Activated naive CD4-positive, alpha-beta T cell (primary cell): ENCODE results near the gene DENND4A.
A peak's percentile ranks its signal among the peaks of the same experiment; 100 is the strongest.
"Not testable (repeated sequence)": the region's sequence is repeated elsewhere in the genome, so short reads cannot be mapped to it uniquely, and the experiment has no call there.

Experiments used
- DNase-seq, 4 experiments: peaks; one replicate each; lab custom pipeline; 2025; lab: John Stamatoyannopoulos, UW

The DENND4A gene

DNA sequence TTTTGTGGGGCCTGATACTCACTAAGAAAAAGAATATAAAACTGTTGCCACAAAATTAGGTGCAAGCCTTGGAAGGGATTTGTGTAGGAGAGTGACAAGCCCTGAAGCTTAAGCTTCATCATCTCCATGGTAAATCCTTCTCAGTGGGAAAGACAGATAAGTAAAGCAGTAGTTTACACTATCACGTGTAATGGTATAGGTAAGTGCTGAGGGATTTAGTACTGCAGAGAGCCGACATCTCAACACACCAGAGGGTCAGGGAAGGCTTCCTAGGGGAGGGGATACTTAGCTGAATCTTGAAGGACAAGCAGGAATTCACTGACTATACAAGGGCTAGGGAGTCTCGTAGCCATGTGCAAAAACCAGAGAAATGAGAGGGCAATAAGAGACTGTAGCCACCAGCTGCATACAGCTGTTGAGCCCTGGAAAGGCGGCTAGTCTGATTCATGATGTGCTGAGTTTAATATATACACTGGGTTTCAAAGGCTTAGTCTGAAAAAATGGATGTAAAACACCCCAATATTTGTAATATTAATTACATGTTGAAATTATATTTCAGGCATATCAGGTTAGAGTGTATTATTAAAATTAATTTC lies 159.2 kb downstream of the DENND4A start:
- DNase-seq = no peak

DNA sequence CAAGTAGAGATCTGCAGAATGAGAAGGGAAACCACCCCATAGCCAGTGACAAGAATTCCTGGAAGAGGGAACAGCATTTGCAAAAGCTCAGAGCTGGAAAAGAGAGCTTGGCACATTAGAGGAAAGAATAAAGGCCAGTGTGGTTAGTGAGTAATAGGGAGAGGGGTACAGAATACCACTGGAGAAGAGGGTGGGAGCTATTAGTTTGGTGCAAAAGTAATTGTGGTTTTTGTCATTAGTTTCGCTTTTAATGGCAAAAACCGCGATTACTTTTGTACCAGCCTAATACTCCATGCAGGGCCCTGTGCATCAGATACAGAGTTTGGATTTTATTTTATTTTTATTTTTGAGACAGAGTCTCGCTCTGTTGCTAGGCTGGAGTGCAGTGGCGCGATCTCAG lies 160.6 kb downstream of the DENND4A start:
- no peak for DNase-seq

DNA sequence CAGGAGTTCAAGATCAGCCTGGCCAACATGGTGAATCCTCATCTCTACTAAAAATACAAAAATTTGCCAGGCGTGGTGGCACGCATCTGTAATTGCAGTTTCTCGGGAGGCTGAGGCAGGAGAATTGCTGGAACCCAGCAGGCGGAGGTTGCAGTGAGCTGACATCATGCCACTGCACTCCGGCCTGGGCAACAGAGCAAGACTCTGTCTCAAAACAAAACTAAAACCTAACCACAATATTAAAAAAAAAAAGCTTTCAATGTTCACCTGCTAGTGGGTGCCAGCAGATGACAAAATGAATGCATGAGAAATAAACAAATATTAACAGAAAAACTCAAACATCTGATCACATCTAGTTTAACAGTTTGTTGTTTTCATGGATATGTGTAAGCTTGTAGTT lies 161.3 kb downstream of the DENND4A start:
- DNase-seq = no peak

DNA sequence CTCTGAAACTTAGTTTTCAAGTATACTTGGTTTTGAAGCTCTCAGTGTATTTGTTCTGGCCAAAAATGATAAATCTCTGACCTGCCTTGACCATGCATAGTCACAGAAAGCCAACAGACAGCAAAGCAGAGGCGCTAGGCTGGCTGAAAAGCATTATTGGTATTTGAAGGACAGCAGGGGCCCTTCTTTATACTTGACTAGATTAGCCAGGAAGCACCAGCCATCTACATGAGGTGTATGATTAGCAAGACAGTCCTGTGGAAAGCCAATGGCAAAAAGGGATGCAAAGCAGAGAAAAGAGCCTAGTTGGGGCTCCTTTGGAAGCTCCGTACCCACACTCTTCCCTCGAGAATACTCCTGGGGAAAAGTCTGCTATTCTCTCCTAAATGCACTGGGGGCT lies 162.5 kb downstream of the DENND4A start:
- DNase-seq = no peak

DNA sequence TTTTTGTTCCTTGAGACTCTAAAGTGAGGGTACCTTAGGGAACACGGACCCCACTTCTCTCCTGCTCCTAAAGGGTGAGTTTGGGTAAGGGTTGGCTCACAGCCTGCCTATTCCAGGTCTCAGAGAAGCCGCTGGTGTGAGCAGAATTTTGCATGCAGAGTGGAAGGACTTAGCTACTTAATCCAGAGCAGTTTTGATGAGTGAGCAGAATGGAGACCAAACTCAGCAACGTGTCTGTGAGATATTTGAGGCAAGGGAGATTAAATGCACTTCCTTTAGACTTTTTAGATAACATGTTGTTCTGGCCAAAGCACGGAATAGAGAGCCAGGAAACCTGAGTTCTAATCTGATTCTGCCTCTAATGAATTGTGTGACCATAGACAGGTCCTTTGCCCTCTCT lies 165.2 kb downstream of the DENND4A start:
- DNase-seq = no peak

DNA sequence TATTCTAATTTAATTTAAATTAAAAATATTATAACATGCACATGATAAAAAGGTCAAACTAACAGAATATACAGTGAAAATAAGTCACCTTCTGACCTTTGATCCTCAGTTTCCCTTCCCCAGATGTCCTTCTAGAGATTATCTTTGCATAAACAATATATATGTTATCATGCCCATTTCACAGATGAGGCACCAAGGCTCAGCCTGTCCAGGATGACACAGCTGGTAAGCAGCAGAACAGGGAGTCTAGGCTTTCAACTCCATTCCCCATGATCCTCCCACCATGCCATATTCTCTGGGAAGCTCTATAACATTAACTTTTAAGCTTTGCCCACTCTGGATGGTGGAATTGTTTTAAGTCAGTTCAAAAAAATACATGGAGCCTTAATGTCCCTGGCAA lies 169.0 kb downstream of the DENND4A start:
- DNase-seq = no peak

DNA sequence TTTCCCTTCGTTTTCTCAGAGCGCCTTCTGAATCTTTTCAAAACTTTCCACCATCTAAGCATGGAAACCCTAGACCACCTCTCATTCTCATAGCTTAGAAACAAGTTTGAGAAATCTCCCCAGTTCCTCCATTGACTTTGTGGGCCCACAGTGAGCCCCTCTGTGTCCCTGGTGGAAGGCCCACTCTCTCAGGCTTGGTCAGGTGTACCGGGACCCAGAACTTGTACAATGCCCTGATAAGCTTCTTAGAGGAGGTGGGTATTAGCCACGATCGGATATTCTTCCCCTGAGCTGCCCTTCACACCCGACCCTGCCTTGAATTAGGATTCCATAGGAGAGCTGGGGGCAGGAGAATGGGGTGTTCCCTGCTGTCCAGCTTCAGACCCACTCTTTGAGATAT lies 170.5 kb downstream of the DENND4A start, which contains the start of gene SLC24A1:
Gene SLC24A1 (plus strand): TSS at position 301 of the 400 bp plus-strand sequence. CDS start 2,143 bp downstream, outside the sequence.
- DNase-seq = no peak

DNA sequence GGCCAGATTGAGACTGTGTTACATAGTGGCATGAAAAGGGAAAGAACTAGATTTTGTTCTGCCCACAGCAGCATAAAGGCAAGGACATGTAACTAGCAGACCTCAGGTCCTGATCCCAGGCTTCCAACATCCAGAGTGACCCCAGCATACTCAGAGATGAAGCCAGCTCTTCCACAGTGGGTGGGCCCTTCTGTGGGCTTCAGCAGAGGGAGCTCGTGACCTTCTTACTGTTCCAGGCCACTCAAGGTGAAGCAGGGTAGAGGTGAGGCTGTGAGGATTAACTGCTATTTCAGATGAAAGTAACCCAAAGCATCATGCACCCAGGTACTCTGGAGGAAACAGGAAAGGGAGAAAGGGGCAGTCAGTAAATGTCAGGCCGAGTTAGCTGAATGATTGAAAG lies 171.3 kb downstream of the DENND4A start:
- no peak for DNase-seq

DNA sequence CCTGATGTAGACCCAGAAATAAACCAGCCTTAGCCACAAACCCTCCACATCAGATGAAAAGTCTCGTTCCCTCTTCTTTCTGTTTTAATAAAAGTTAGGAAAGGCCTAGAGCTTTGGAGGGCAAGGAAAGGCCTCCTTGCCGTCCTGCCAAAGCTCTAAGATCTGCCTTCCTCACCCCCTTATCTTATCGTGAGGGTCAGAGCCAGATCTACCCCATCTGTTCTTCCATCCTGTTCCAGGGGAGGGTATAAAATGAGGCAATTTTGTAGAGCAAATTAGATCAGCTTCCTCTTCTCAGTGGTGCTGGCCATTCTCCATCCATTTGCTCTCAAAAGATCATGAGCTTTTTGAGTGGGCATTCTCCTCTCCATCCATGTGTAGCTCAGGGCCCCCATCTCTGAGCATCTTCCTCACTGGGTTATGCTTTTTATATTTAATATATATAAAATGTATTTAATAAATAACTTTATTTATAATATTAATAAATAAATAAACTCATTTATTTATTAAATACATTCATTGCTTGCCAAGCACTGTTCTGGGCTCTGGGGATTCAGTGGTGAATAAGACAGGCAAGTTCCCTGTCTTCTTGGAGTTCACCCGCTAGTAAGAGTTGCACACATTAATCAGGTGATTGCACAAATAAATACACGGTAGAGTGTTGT lies 172.3 kb downstream of the DENND4A start:
- DNase-seq = no peak

DNA sequence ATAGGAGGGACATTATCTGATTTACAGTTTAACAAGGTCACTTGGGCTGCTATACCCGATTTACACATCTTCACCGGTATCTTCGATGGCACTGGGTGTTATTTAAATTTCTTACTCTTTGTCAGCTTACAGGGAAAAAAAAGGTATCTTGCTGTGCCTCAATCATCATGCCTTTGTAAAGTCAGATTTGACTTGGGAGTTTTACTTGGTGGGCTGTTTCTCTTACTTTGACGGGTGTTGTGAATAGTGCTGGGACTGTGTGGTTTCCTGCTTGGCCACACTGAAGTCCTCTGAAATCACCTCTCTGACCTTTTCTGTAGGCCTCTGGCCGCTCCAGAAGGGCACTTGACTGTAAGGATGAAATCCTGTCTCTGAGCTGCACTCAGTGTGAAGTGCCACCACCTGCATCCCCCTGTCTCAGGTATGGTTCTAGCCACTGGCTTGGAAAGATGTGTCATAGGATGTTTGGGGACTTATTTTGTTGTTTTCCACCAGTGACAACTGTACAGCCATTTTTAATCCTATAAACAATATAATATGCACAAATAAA lies 173.5 kb downstream of the DENND4A start:
- no peak for DNase-seq

DNA sequence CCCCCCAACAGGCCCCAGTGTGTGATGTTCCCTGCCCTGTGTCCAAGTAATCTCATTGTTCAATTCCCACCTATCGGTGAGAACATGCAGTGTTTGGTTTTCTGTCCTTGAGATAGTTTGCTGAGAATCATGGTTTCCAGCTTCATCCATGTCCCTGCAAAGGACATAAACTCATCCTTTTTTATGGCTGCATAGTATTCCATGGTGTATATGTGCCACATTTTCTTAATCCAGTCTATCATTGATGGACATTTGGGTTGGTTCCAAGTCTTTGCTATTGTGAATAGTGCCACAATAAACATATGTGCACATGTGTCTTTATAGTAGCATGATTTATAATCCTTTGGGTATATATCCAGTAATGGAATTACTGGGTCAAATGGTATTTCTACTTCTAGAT lies 176.2 kb downstream of the DENND4A start:
- not testable (repeated sequence) for DNase-seq

DNA sequence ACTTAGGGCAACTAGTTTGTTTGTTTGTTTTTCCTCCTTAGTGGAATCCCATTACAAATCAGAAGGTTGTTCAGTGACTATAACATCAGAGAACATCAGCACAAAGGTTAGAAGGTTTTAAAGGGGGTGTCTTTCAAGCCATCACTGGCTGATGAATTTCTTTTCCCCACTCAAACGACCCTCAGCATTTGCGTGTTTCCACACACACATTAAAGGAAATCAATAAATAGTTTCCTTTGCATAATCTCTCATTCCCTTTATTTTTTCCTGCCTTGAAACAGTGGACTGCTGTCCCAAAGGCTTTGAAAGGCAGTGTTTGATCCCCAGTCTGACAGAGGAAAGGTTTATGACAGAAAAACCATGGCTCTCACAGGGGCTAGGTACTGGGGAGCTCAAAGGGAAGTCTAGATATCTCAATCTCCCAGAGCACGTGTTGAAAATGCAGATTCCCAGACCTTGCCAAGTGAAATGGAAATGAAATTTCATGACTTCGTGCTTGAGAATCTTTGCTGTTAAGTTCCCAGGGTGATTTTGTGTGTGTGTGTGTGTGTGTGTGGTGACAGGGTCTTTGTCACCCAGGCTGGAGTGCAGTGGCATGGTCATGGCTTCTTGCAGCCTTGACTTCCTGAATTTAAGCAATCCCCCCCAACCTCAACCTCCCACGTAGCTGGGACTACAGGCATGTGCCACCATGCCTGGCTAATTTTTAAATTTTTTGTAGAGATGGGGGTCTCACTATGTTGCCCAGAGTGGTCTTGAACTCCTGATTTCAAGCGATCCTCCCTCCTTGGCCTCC lies 178.9 kb downstream of the DENND4A start:
- no peak for DNase-seq

DNA sequence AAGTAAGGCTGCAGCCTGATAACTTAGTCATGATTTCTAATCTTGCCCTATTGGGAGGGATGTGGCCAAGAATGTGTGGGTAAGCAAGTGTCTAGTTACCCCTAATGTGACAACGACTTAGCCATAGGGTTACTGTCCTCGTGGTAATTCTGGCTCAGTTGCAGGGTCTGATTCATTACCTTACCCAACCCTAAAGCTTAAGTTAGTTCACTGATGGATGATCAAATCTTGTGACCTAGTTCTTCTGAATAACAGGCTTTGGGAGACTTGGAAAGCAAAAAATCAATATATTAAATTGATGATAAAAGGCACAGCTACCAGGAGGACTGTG lies 179.5 kb downstream of the DENND4A start:
- DNase-seq = no peak

DNA sequence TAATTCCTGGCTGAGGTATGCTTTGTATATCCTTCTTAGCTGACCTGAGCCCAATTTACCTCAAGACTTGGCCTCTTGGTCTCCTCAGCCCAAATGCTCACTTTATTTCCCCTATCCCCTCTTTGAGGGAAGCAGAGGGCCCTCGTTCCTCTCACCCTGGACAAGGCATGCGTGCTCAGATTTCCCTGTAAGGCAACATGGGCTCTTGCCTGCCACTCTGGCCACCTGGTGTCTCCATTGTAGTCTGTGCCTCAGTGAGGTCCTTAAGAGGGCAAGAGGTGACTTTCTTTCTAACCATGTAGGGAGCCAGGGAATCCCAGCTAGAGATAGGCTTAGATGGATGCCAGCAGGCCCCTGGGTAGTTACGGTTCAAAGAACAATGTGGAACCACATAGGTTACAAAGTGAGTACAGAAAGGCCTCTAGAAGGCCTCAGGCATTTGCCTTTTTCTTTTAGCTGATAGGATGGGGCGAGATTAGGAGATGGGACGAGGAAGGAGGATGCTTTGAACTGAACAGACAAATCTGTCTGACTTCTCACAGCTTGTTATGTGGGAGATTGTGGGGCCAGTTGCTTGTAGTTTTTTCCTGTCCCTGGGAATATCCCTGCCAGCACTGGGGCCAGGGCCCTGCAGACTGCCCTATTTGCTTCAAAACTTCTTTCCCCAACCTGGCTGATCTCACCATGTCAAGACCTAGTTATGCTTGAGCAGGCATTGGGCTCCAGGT lies 180.0 kb downstream of the DENND4A start:
- no peak for DNase-seq

DNA sequence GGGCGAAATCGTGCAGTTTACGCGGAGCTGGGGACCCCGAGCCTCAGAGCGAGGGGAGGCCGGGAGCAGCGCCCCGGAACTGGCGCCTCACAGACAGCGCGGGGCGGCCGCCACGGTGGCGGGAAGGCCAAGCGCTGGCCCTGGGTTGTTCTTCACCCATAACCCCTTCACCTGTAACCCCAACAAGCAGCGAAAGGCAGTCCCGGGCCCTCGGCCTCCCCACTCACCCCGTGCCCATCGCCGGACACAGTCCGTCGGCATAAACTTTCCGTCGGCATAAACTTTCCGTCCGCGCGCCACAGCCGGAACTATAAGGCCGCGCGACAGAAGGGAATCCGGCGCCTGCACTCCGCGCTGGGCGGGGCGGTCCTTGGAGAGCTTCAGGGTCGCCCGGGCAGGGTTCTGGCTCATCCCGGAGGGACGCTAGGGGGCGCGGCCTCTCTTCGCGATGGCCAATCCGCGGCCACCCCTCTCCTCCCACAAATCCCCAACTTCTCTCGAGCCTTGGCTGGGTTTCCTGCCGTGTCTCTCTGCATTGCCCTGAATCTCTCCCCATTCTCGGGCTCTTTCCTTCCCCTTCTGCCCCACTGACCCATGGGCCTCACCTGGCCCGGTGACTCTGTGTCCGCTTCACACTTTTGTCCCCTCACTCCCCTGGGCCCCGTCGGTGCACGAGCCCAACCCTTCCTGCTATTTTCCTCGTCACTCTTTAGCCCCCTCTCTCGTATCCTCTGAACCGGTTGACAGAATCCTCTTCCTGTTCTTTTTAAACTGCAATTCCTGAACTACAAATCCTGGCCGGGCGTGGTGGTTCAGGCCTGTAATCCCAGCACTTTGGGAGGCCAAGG lies 181.0 kb downstream of the DENND4A start, which contains the start of gene INTS14:
Gene INTS14 (minus strand): TSS at position 261 of the 848 bp plus-strand sequence. CDS start 3,751 bp downstream, outside the sequence.
- peak; percentile 81 to 90 (median 84) for DNase-seq
